GM12891 (cell line): ENCODE measurements around the gene MELTF.

Source experiments
- POLR2A ChIP-seq: IDR thresholded peaks from 2 replicates; pipeline ENCODE4 v1.6.1; 2011; ENCODE audit warnings: low read depth, low read length, control low read depth
- POLR2AphosphoS5 ChIP-seq: IDR thresholded peaks from 2 replicates; pipeline ENCODE4 v1.6.1; 2011; ENCODE audit warnings: low read depth, low read length, control low read depth
- POU2F2 ChIP-seq: IDR thresholded peaks from 2 replicates; pipeline ENCODE4 v1.6.1; 2011; ENCODE audit warnings: low read depth, mild to moderate bottlenecking, control low read depth, low read length, moderate library complexity
- SPI1 ChIP-seq: IDR thresholded peaks from 2 replicates; pipeline ENCODE4 v1.6.1; 2011; ENCODE audit warnings: low read depth, low read length, control low read depth
- TAF1 ChIP-seq: IDR thresholded peaks from 2 replicates; pipeline ENCODE4 v1.6.1; 2011; ENCODE audit warnings: low read depth, low read length, control low read depth

GRCh38 chr3:197015790-197016736 is 13.6 kb downstream of the MELTF start:
- TF ChIP-seq POLR2A (no peak), TAF1 (no peak), SPI1 (no peak), POU2F2 (no peak), POLR2AphosphoS5 (no peak)
